SKM-1 treated with dmso at 0.1 percent for 144 hours (cell line): ENCODE results near the gene BTBD16.

Source experiments
- DNase-seq: peaks from one replicate; lab custom pipeline; 2025; ENCODE audit not compliant: unreplicated experiment; lab: John Stamatoyannopoulos, UW

The BTBD16 gene

DNA sequence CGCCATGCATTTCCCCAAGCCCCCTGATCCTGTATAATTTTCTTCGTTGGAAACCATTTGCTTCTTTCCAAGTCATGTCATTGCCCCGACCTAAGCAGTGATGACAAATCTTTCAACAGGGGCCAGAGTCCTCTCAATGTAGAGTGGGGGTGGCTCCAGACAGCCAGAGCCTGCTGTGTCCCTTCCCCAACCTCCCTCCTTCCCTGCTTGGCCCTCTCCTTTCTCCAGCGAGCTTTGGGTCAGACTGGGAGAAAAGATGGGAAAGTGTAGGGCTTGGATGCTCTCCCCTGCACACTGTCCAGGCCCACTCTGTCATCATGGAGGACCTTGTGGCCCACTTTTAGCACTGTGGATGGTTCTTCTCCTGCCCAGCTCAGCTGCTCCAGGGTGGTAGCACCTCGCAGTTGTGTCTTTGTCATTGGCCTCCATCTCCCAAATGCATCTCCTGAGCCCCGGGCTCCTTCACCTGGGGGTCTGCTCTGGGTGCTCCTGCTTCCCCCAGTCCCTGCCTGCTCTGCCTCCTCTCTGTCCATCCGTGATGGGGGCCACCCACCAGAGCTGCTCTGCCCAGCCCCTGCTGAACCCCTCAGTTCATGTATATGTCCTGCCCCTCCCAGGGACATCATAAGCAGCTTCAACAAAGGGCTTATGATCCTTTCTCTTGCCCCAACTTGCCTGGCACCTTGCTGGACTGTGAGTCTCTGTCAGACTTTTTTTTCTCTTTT is 37.5 kb downstream of the BTBD16 start:
- DNase-seq: no peak

DNA sequence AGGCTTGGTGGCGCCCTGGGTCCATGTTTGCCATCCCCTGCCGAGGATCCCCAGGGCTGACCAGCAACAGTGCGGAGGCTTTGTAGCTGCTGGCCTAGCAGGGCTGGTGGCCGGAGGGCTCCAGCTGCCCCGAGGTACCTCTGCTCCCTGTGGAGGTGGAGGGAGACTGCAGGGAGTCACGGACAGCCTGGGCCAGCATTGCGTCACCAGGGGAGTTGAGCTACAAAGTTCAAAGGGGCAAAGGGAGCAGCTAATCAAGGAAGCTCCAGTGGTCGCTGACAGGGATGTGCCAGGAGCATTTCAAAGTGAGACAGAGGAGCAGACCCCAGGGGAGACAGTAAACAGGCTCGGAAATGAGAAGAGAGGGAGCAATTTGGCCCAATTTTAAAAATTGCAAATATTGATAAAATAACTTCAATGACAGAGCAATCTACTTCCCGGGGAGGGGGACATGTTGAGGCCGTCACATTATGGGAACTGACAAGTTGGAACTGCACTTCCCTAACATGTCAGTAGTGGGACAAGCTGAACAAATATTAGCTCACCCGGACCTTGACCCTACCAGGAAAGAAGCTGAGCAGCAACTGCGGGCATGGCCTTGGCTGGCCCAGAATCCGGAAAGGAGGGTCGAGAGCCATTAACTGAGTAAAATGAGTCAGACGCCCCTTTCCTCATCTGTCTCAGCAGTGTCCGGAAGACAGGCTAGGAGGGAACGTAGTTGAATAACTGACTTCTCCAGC is 39.4 kb downstream of the BTBD16 start:
- no peak for DNase-seq

DNA sequence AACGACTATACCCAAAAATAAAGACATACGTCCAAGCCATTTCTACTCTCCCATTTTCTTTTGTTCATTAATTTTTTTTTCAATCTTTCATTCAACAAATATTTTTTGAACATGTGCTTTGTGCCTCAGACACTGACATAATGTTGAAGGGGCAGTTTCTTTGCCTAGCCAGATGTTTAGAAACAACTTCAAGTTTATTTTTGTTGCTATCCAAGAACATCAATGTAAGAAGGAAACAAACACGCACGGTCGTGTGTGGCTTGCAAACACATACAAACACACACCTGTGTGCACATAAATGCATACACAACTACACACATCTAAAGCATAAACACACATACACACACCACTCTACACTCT is 39.9 kb downstream of the BTBD16 start:
- no peak for DNase-seq

DNA sequence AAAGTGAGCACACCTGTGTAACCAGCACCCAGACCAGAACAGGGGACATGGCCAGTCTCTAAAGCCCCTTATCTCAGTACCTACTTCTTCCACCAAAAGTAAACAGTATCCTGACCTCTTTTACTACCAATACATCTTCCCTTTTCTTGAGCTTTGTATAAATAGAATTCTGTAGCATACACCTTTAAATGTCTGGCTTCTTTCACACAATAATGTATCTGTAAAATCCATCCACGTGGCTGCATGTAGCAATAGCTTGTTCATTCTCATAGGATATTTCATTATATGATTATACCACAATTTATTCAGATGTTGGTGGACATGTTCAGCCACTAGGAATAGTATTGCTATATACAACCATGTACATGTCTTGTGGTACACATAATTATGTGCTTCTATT is 40.6 kb downstream of the BTBD16 start:
- DNase-seq: no peak

DNA sequence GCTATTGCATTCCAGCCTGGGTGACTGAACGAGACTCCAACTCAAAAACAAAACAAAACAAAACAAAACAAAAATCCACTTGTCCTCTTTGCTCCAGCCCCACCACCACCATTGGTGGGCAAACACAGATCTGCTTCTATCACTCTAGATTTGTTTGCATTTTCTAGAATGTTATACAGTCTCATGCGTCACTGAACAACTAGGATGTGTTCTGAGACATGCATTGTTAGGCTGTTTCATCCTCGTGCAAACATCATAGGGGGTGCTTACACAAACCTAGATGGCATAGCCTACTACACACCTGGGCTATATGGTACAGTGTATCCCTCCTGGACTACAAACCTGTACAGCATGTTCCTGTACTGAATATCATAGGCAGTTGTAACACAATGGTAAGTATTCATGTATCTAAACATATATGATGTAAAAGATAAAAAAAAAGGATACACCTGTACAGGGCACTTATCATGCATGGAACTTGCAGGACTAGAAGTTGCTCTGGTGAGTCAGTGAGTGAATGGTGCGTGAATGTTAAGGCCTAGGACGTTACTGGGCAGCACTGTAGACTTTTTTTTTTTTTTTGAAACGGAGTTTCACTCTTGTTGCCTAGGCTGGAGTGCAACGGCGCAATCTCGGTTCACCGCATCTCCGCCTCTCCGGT is 45.3 kb downstream of the BTBD16 start:
- DNase-seq: no peak

DNA sequence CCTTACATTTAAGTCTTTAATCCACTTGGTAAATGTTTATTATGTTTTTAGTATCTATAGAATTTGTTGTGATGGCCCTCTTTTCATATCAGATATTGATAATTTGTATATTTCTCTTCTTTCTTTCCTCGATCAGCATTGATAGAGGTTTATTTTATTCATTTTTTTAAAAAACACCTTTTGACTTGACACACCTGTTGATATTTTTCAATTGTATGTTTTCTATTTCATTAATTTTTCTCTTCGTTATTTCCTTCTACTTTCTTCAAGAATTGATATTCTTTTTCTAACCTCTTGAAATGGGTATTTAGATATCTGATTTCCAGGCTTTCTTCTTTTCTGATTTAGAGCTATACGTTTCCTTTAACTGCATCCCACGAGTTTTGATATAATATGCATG is 50.9 kb downstream of the BTBD16 start:
- no peak for DNase-seq

DNA sequence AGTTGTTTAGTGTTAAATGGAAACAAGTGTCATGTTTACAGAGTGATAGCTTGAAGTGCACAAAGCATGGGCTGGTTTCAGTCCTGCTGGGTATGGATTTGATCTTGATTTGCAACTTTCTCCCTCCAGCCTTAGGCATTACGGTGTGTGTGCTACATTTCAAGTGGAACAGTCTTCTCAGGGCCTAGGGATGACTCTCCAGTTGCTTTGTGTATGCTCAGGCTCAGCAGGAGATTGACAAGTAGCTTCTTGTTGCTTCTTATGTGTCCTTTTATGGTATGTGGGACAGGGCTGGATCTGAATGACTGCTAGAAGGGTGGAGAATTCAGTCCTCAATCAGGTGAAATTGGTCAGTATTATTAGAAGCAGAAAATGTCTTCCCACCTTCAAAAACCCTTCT is 52.1 kb downstream of the BTBD16 start:
- DNase-seq: no peak

DNA sequence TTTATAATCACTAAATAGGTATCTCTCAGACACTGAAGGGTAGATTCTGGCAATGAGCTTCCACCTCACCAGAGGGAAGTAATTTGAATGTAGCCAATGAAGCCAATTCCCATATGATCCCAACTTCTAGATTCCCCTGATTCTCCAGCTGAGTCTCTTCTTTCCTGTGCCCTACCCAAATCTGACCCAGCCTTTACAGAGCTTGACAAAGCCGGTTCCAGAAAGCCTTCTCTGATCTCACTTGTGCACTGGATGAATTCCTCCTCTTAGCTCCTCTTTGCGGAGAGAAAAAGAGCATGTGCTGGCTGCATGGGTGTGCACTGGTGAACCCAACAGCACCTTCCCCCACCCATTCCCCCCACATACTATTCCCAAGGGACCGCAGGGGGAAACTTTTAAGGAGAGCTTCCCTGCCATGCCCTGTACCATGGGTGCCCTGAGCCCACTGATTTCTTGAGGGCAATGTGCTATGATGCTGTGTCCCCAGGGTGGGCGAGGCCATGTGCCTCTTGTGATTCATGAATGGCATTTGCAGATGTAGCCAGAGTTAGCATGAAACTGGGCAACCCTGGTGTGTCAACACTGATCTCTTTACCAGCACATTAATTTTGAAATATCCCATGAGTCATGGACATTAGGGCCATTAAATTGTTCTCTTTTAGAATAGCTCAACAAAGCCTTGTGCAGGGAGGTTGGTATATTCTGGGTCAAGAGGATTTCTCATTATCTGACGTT is 53.0 kb downstream of the BTBD16 start:
- DNase-seq: no peak

DNA sequence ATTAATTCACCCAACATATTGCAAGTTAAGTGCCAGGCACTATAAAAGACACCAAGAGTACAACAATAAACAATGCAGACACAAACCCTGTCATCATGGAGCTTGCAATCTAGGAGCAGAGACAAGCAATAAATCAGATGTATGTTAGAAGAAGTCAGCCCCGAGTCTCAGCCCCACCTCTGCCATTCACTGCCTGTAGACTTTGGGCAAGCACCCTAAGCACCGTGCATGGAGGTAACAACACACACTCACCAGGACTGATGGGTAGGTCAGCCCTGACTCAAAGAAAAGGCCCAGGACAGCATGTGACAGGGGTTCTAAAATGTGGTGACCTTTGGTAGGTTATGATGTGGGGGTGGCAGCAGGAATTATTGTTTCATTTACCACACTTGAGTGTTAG is 54.1 kb downstream of the BTBD16 start:
- no peak for DNase-seq

DNA sequence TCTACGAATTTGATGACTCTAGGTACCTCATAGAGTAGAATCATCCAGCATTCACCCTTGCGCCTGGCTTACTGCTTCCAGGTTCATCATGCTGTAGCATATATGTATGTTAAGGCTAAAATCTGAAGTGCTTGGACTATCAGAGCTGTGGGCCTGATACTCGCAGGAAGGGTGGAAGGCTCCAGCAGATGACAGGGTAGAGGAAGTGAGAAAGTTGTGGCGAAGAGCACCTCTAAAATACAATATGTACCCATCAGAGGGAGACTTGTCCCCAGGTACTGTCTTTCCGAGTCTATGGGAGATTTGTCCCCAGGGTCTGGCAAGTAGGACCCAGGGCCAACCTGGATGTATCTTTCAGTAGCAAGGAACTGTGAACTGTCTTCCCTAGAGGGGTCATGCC is 55.3 kb downstream of the BTBD16 start:
- DNase-seq: no peak

DNA sequence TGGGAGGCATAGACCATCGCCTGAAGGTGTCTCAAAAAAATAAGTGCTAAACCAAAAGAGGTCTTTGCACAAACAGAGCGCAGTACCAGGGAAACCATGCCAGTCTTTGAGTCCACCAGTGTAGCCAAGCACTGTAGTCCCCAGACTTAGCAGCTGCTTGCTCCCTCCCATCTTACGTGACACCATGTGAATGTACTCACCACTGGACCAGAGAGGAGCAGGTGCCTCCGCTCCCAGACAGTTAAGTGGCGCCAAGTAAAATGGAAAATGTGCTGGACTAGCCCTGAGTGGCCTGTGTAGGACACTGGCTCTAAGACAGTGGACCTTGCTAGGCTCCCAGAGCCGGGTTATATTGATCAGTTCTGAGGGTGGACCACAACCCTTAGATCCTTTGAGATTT is 55.7 kb downstream of the BTBD16 start:
- no peak for DNase-seq

DNA sequence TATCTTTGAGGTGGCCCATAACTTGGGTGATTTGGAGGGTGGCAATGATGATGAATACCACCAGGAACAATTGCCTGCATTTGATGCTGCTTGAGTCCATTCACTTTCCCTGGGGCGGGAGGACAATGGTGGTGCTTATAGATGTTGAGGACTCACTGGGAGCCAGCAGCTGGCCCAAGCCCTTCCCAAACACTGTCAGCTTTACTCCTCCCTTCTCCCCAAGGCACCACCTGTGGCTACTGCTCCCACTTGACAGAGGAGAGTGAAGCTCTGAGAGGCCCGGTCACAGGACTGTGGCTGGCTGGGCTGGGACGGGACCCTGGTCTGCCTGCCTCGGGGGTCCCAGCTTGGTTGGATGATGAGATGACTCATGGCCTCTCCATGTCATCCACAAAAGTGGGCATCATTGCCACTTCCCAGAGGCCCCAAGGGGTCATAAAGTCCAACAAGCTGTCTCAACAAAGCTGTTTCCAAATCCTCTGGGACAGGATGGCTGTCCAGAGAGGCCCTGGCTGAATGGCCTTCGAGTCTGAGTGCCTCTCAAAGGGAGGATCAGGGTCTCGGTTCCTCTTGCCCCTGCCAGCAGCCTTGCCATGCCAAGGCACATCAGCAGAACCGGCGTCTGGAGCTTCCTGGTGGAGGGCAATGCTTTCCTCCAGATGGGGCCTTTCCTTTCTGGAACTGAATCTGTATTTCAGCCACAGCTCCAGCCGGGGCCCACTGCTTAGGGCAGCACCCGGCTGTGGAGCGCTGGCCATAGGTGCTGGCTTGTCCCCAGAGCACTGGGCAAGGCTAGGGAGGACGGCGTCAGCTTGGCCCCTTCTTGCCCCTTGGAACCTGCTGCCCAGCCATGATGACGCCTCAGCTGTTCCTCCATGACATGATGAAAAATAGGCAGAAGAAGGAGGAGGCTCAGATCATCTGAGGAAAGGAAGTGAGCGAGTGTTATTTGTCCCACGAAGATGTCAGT is 56.4 kb downstream of the BTBD16 start:
- no peak for DNase-seq

DNA sequence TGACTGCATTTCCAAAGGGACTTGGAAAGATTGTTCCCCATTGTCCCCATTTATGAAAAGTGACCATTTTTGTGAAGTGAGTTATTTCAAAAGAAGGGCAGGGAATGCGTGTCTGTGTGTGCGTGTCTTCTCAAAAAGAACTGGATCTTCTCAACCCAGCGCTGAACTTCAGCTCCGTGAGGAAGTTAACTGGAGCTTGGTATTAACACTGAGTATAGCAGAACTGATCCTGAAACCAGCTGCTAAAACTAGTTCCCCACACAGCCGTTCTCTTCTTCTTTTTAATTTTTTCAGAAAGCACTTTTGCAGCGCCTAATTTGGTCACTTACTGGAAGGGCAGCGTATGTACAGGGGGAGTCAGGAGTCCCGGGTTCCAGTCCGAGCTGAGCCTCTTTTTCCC is 57.6 kb downstream of the BTBD16 start:
- DNase-seq: peak; percentile 16

DNA sequence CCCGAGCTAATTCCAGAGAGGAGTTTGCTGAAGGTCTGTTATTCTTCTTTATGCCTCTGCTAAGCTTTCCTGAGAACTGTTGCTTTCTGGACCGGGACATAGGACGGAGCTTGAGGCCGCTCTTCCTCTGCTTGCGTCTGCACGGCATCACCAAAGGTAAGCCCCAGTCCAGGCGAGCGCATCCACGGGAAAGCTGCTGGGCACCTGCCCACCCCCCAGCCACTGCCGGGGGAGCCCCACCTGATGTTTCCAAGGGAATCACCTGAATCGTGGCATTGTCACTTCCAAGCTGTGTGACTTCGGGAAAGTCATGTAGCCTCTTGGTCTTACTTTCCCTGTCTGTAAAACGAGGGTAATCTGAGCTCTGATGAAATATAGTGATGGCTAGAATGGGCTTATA is 58.3 kb downstream of the BTBD16 start:
- DNase-seq: no peak

DNA sequence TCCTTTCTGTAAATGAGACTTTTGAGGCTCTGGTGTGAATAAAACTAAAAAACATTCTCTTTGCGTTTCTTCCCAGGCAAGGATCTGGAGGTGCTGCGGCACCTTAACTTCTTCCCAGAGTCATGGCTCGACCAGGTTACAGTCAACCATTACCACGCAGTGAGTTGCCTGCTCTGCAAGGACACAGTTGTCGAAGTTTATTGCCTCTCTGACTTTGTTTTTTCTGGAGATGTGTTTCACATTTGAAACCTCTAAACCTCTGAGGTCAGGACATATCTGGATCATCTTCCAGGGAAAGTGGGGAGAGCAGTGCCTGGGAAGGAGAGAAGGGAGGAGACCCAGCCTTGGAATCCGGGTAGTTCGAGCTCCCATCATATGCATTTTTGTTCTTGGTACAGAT is 60.0 kb downstream of the BTBD16 start:
- DNase-seq: no peak

DNA sequence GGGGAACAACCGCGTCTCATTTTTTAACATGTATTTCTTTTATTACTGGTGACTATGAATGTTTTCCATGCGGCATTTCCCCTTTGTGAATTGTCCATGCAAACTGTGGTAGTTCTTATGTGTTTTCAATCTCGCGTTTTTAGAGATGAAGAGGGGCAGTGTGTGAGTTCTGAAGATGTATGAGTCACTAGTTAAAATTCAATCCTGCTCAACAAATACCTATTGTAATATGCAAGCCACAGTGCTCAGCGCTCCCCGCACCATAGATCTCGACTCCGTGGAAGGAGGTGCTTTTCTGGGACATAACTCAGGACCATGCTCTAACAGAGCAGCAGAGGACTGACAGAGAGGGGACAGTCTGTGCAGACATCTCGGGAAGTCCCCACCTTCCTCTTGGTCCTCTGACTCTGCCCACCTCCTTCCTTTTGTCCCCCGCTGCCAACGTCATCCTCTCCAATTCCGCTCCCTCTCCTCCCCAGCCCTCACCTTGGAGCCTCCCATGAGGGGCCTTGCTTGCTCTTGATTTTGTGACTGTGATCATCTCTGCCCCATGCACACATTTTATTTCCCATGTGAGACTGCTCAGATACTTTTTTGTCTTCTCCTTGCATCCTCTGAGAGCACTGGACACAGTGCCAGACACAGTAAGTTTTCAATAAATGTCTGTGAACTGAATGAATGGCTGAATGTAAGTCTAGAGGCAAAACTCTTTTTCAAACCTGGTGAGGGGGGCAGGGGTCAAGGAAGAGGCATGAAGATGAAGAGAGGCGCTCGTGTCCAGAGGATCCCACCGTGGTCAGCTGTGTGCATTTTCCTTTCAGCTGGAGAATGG is 60.7 kb downstream of the BTBD16 start:
- DNase-seq: no peak

DNA sequence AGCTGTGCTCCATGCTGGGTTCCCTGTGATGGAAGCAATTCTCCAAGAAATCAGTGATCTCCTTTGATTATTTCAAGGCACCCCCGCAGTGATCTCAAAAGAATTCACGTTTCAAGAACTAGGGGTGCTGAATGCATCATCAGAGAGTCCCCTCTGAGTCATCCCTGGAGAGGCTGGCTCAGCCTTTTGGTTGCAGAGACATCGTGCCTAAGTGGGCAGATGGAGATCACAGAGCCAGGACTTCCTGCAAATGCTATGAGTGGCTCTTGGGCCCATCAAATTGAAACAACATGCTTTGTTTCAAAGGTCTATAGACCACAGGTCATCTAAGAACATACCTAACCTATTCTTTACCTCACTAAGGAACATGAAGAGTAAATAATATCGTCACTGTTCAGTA is 61.9 kb downstream of the BTBD16 start:
- no peak for DNase-seq

DNA sequence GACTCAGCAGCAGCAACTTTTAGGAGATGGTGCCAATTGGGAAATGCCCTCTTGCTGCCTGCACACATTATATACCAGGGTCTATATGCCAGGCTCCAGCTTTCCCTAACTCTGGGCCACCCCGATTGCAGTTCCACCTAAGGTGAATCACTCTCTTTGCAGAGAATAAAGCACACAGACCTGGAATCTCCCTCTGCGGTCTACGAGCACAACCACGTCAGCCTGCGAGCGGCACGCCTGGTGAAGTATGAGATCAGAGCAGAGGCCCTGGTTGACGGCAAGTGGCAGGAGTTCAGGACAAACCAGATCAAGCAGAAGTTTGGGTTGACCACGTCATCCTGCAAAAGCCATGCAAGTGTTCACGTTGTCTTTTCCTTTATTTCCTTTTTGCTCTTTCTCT is 65.2 kb downstream of the BTBD16 start:
- no peak for DNase-seq

DNA sequence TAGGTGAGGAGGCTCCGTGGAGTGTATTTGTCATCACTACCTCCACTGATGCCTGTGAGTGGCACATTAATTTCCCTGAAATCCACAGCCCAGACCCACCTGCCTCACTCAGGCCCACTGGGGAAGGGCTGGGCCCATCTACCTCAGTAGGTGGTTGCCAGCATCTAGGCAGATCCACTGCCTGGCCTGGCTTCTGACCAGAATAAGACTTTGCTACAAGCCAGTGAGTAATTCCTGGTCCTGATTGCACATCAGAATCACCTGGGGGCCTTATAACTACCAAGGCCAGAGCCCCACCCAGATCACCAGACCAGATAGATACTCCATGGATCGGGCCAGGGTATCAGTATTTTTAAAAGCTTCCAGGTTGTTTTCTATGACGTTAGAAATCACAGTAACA is 65.9 kb downstream of the BTBD16 start:
- no peak for DNase-seq
